ENCODE data around the gene INPP5D.
"Not testable (repeated sequence)": the region's sequence is repeated elsewhere in the genome, so short reads cannot be mapped to it uniquely, and the experiment has no call there.

The INPP5D gene

DNA sequence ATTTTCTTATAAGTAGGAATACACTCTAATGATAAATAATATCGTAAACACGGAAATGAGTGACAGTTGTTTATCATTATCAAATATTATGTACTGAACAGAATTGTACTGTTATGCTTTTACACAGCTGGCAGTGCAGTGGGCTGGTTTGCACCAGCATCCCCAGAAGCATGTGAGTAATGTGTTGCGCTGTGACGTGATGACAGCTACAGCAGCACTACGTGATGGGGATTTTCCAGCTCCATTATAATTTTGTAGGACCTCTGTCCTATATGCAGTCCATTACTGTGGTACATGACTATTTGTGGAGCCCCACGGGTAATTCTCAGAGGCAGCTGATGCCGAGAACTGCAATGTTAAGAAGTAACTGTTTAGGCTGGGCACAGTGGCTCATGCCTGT, 114.0 kb downstream of the INPP5D start:
- DNase-seq (ENCODE audit: low spot score), result no peak

GRCh38 chr2:233178994-233179847, 119.1 kb downstream of the INPP5D start:
- no peak for DNase-seq (ENCODE audit: low spot score)

- DNase-seq (ENCODE audit: low spot score), result no peak
These were observed 119.8 kb downstream of the INPP5D start for GRCh38 chr2:233179848-233180366.

- DNase-seq (ENCODE audit: low spot score), result peak; percentile 64
These were observed 123.8 kb downstream of the INPP5D start for GRCh38 chr2:233183869-233184418.

GRCh38 chr2:233184669-233185068, 124.5 kb downstream of the INPP5D start:
- DNase-seq (ENCODE audit: low spot score), result no peak

GRCh38 chr2:233185330-233185729, 125.2 kb downstream of the INPP5D start:
- no peak for DNase-seq (ENCODE audit: low spot score)

DNA sequence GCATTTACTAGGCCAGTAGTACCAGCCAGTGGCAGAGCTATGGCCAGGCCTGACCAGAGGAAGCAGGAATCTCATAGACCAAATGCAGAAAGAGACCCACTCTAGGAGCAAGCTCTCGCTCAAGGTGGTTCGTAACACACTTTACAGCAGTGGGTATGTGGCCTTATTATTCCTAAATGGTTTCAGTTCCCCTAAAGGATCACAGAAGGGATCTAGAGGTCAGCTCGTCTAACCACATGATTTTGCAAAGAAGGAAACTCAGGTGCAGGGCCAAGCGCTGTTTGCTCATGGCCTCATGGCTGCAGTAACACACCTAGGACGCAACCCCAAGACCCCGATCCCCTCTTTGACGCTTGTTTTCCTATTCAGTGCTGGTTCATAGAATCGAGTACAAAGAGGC, 125.8 kb downstream of the INPP5D start:
- no peak for DNase-seq (ENCODE audit: low spot score)

- DNase-seq (ENCODE audit: low spot score), result no peak
These were observed 126.7 kb downstream of the INPP5D start for GRCh38 chr2:233186851-233187250.

- no peak for DNase-seq (ENCODE audit: low spot score)
These were observed 128.9 kb downstream of the INPP5D start for GRCh38 chr2:233189025-233189424.

DNA sequence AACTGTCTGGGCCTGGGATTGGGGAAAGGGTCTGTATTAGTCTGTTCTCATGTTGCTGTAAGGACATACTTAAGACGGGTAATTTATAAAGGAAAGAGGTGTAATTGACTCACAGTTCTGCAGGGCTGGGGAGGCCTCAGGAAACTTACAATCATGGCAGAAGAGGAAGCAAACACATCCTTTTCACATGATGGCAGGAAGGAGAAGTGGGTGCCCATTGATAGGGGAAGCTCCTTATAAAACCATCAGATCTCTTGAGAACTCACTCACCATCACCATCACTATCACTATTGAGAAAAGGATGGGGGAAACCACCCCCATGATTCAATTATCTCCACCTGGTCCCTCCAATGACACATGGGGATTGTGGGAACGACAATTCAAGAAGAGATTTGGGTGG, 130.9 kb downstream of the INPP5D start:
- DNase-seq (ENCODE audit: low spot score), result not testable (repeated sequence)

DNA sequence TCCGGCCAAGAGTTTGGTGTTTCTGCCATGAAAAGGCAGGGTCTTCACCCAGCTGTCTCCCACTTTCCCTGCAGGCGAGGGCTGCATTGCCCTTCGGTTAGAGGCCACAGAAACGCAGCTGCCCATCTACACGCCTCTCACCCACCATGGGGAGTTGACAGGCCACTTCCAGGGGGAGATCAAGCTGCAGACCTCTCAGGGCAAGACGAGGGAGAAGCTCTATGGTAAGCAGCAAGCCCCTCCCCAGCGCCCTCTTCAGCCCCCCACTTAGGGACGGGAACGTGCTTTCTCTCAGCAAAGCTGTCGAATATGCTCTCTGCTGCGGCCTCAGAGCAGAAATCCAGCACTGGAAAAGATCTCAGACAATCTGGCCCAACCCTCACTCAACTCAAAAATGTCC, 133.6 kb downstream of the INPP5D start:
- DNase-seq (ENCODE audit: low spot score), result no peak

GRCh38 chr2:233195027-233195426, 134.9 kb downstream of the INPP5D start:
- DNase-seq (ENCODE audit: low spot score), result no peak

DNA sequence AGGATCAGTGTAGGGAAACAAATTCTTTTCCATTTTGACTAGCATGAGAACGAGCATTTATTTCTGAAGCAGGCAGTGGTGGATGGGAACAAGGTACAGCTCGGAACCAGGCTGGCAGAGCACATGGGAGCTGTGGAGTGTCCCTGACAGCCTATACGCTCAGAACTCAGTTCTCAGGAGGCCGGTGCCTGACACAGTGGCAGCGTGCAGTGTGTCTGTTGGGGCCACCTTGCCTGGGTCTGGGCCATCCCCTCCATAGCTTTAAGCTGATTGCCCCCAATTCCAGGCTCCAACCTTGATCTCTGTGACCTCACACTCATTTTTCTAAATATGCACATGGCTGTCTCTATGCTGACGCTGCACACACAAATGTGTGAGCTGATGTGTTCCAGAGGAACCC, 136.9 kb downstream of the INPP5D start:
- no peak for DNase-seq (ENCODE audit: low spot score)

DNA sequence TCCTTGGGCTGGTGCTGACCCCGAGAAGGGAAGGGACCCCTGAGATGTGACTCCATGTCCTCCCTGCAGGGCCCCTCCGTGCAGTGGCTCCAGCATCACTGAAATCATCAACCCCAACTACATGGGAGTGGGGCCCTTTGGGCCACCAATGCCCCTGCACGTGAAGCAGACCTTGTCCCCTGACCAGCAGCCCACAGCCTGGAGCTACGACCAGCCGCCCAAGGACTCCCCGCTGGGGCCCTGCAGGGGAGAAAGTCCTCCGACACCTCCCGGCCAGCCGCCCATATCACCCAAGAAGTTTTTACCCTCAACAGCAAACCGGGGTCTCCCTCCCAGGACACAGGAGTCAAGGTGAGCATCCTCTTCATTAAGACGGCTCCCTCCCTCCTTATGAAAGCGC, 137.9 kb downstream of the INPP5D start:
- DNase-seq (ENCODE audit: low spot score), result no peak

DNA sequence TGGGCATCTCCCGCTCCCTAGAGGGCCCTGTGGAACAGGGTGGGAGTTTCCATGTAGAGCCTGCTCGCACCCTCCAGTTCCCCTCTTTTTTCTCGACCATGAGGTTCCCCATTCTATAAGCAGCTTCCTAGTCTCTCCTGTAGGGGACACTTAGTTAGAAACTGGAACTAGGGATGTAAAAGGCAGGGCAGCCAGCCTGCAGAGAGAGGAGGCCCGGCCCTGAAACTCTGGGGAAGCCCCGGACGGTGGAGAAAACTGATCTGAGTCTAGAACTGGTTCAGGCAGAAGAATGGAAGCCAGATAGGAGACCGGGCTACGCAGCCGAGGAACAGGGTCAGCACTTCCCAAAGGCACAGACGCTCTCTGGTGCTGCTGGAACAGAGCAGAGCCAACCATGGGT, 139.7 kb downstream of the INPP5D start:
- no peak for DNase-seq (ENCODE audit: low spot score)

DNA sequence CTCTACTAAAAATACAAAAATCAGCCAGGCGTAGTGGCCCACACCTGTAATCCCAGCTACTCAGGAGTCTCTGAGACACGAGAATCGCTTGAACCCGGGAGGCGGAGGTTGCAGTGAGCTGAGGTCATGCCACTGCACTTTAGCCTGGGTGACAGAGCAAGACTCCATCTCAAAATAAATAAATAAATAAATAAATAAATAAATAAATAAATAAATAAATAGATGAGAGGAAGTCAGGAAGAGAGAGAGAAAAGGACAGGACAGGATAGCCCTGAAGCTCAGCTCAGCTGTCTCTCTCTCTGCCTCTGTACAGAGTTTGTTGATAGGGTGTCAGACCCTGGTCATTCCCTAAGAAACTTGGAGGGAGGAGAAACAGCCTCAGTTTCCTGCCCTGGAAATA, 140.6 kb downstream of the INPP5D start:
- not testable (repeated sequence) for DNase-seq (ENCODE audit: low spot score)

DNA sequence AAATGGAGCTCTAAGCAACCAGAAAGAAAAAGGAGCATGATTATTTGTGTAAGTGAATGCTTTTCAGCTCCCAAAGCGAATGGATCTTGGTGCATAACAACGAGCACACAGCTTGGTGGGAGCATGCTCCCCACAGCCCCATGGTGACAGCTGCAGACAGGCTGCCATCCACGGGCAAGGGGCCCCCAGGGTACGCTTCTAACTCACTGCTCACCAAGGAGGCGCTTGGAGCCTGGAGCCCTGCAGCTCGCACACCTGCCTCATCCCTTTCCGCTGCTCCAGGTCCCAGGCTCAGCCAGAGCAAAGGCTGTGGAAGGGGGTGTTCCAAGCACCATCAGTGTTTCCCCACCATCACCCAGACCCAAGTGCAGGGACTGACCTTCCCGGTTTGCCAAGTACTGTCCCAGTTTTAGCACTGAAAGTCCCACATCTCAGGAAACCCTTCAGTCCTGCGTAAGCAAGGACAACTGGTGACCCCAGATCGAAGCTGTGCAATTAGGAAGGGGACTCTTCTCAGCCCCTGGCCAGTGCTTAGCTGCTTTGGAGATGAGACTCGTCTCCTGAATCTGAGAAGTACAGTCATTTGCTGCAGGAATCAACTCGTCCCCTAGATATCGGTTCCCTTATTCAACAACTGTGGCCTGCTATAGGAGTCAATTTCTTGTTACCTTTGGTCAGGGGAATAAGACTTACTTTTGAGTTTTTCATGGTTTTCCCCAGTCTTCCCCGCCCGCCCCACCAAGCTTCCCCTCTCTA, 141.3 kb downstream of the INPP5D start:
- no peak for DNase-seq (ENCODE audit: low spot score)

- DNase-seq (ENCODE audit: low spot score), result no peak
These were observed 142.4 kb downstream of the INPP5D start for GRCh38 chr2:233202531-233202944.

DNA sequence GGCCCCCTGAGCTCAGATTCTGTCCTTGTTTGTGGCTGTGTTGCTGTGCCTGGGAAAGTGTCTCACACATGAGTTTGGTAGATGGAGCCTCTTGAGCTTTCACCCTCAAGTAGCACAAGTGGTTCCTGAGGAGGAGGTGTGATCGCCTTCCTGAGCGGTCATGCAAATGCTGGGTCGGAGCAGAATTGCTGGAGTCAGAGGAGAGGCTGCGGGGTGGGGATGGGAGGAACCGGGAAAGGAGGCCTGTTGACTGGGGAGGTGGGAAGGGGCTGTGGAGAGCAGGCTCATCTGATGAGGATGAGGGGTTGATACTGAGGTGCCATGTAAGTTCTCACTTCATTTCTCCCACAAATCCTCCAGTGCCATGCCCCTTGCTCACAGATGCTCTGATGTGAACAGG, 142.9 kb downstream of the INPP5D start:
- no peak for DNase-seq (ENCODE audit: low spot score)

DNA sequence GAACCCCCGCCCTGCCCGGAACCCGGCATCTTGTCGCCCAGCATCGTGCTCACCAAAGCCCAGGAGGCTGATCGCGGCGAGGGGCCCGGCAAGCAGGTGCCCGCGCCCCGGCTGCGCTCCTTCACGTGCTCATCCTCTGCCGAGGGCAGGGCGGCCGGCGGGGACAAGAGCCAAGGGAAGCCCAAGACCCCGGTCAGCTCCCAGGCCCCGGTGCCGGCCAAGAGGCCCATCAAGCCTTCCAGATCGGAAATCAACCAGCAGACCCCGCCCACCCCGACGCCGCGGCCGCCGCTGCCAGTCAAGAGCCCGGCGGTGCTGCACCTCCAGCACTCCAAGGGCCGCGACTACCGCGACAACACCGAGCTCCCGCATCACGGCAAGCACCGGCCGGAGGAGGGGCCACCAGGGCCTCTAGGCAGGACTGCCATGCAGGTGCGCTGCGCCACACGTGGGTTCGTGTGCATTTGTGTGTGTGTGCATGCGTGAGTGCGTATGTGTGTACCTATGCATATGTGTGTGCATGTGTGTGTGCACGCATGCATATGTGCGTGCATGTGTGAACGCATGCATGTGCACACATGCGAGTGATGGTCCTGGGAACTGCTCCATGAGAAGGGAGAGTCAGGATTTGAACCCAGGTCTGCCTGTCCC, 144.3 kb downstream of the INPP5D start:
- no peak for DNase-seq (ENCODE audit: low spot score)

GRCh38 chr2:233208382-233209116, 148.4 kb downstream of the INPP5D start:
- peak; percentile 33 for DNase-seq (ENCODE audit: low spot score)

DNA sequence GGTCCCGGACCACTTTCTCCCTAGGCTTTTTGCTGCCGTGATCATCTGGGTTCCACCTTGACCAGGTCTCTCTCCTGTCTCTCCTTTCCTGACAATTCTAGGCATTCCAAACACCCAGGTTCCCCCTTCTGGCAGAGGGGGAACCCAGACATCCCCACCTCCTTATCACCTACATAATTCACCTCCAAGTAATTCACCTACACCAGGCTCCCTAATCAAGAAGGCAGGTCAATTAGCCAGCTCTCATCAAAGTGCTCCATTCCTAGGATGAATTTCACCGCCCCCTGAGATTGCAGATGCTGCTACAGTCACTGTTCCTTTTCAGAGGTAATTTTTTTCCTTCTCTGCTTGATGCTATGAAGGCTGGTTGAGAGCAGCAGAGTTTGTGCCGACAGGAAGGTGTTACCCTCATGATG, 149.0 kb downstream of the INPP5D start:
- no peak for DNase-seq (ENCODE audit: low spot score)
